GDM1 (cell line): ENCODE data around the gene PKP4.
"Not testable (repeated sequence)": the region's sequence is repeated elsewhere in the genome, so short reads cannot be mapped to it uniquely, and the experiment has no call there.

Experiments
- DNase-seq: peaks from one replicate; lab custom pipeline; 2025; lab: John Stamatoyannopoulos, UW

The PKP4 gene

DNA sequence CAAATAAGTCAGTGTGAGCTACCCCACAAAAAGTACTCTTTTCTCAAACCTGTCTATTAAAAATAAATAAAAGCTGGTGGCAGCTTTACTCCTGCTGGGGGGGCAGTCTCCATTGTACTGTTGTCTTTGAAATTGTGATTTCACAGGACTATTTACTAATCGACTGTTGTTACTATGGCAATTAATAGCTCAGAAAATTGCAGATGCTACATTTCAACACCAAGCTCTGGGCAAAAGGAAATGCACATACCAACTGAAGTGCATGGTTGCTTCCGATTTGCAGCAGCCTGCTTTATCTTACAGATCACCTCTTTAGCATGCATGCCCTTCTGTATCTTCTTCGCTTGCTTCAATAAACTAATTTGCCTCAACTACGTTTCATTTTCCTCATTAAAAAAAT, 220.8 kb downstream of the PKP4 start:
- DNase-seq = no peak

DNA sequence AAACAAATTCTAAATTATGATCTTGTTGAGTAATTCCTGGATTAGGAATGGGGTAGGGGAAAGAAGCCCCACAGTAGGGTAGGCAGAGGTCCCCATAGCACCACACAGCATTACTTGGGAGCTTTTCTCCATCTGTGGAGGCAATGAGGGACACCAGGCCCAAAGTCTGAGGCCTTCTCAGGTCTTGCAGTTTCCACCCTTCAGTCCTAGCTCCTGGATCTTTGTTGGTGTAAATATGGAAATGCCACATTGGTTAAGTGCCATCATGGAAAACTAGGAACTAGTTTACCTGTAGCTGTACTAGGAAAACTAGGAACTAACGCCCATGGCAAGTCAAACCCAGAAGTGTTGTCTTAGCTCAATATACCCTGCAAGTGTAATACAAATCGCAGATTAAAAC, 225.1 kb downstream of the PKP4 start:
- no peak for DNase-seq

DNA sequence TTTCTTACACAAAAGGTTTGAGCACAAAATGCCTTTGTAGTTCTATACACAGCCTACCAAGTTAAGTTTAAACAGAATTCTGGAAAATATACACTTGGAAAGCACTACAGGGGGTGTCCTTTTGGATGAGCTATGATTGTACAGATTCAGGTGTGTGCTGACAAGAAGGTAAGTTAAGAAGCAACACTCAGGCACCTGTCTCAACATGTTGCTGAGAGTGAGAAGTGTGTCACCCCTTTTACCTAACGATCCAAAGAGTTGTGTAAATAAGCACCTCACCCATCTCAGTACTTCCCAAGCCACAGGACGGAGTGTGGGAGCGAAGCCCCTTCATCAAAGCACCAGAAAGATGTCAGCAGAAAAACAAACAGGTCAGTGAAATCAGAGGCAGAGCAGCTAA, 228.9 kb downstream of the PKP4 start:
- DNase-seq = no peak

DNA sequence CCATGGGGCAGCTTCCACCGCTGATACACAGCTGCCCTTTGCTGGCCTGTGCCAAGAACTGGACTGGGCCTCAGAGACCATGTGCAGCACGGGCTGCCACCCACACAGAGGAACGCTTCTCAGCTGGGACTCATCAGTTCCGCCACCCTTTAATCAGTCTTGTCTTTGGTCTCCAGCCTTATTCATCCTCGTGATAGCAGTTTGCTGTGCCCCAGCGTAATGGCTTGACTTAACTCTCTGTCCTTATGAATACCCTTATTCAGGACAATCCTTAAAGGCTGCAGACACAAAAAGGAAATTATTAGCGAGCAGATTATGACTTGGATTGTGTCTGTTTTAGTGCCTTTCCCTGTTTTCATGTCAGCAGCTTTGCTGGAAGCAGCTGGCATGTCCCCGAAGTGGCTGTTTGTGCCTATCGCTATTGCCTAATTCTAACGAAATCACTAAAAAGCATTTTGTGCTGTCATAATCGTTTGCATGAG, 229.5 kb downstream of the PKP4 start:
- no peak for DNase-seq

DNA sequence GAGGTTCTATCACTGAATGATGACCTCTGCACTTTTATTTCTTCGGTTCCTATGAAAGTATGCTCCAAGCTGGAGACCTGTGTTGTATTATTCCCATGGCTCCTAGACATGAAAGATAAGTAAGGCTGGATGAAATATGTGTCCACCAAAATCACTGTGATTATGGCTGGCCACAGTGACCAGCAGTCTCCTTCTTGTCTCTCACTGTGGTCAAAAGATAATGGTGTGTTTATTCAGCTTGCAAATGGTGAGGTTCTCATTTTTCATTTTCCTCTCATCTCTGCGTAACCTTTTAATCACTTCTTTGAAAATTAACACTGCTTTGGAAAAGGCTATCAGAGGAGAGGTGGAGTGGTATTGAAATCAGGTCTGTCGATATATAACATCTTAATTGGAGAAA, 230.6 kb downstream of the PKP4 start:
- no peak for DNase-seq

GRCh38 chr2:158688721-158689120, 232.0 kb downstream of the PKP4 start:
- no peak for DNase-seq

GRCh38 chr2:158689391-158689790, 232.6 kb downstream of the PKP4 start:
- no peak for DNase-seq

DNA sequence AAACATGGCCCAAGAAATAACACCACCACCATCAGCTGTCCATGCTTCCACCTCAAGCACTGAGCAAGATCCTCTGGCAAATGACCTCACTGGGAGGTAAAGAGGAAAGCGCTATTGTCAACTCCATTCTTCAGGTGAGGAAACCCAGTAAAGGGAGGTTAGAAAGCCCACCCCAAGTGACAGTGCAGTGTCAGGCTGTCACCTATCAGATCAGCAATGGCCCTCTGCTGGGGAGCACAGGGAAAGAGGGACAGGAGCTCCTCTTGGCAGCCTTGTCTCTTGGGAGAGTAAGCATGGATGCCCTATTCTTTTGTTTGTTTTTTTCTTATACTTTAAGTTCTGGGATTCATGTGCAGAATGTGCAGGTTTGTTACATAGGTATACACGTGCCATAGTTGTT, 234.1 kb downstream of the PKP4 start:
- DNase-seq = no peak

DNA sequence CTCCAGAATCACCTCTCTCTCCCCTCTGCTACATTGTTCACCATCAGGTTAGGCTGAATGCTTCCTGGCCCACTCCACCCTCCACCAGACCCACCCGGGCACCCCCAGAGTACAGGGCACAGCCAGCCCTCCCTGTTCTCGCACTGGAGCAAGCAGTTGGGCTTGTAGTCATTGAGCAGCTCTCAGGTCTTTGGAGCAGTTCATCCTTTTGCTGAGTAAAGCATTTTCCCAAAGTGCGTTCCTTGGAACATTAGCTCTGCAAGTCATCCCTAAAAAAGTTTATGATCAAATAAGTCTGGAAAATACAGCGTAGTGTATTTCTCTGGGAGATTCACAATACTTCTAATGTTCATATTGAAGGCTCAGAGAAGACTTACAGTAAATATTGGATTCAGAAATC, 234.9 kb downstream of the PKP4 start:
- no peak for DNase-seq

DNA sequence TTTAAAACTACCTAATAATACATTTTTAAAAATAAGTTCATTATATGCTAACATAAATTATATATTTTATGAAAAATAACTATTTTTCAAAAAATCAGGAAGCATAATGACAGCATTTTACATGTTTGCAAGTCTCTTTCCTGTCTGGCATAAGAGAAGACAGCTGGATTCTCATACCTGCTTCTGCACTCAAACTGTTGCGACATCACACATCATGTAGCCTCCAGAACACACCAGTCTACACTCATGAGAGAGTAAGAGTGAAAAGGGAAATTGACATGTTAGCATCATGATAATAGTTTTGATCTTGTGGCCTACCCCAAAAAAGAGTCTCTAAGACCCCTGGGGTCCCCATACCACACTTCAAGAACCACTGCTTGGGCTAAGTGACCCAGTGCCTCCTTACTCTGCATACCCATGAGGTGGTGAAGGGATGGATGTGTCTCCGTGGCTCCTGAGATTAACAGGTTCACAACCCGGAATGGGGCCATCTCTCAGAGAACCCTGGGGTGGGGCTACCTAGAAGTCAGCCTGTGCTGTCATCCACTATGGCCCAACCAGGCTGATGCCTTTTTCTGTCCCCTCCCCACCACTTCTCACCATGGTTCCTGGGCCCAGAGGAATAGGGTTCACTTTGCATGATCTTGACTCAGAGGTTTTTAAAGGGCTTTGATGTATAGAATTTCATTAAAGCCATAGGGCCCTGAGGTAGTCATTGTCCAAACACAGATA, 235.8 kb downstream of the PKP4 start:
- no peak for DNase-seq

- no peak for DNase-seq
Measured at GRCh38 chr2:158693476-158693875, 236.7 kb downstream of the PKP4 start.

- DNase-seq = no peak
Measured at GRCh38 chr2:158695305-158695704, 238.6 kb downstream of the PKP4 start.

GRCh38 chr2:158695744-158696143, 239.0 kb downstream of the PKP4 start:
- not testable (repeated sequence) for DNase-seq

DNA sequence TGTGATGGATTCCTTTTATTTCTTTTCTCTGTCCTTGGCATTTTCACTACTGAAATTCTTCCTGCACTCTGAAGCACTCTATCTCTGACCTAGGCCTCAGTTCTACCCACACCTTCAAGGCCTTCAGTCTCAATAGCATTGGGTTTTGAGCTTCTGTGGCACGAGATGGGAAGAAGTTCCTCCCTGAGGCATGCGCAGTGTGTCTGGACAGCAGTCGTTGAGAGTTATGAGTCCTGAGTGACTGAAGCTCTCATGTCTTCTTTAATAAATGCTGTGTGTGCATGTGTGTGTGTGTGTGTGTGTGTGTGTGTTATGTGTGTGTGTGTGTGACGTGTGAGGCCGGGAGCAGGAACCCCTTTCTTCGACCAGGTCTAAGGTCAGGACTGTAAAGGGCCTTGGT, 242.6 kb downstream of the PKP4 start:
- DNase-seq = no peak

DNA sequence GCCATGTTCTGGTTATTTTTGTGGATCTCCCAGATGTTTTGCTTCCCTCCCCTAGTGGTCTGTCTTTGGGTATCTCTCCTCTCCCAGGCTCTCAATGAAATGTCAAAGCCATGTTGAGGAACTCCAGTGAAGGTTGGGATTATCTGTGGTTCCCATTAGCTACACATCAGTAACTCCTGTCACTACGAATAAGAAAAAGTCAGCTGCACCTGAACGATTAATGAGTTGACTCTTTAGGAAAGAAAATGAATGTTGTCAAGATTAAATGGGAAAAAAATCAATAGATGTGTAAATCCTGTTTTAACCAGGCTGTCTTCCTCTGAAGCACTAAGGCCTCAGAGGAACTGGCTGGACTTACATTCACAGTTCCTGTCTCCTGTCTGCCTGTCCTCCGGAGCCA, 244.3 kb downstream of the PKP4 start:
- DNase-seq = no peak

- DNase-seq = no peak
Measured at GRCh38 chr2:158702740-158703139, 246.0 kb downstream of the PKP4 start.

GRCh38 chr2:158704724-158705465, 248.1 kb downstream of the PKP4 start:
- DNase-seq = not testable (repeated sequence)

DNA sequence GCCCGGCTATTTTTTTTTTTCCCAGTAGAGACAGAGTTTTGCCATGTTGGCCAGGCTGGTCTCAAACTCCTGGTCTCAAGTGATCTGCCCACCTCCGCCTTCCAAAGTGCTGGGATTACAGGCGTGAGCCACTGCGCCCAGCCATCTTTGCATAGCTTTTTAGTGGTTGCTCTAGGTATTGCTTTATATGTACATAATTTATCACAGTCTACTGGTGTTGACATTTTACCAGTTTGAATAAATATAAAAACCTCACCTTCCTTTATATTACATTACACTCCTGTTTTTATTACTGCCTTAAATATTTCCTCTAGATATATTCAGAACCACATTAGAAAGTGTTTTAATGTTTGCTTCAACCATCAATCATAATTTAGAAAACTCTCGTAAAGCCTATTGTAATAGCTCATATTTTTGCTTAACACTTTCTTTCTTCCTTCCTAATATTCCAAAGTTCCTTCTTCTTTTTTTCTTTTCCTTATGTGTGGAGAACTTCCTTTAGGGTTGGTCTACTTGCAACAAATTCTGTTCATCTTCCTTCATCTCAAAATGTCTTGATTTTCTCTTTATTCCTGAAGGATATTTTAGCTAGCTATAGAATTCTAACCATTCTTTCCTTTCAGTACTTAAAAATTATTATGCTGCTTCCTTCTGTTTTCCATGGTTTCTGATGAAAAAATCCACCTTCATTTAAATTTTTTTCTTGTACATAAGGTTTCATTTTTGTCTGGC, 256.2 kb downstream of the PKP4 start:
- no peak for DNase-seq

GRCh38 chr2:158713523-158714138, 256.9 kb downstream of the PKP4 start:
- DNase-seq = no peak

DNA sequence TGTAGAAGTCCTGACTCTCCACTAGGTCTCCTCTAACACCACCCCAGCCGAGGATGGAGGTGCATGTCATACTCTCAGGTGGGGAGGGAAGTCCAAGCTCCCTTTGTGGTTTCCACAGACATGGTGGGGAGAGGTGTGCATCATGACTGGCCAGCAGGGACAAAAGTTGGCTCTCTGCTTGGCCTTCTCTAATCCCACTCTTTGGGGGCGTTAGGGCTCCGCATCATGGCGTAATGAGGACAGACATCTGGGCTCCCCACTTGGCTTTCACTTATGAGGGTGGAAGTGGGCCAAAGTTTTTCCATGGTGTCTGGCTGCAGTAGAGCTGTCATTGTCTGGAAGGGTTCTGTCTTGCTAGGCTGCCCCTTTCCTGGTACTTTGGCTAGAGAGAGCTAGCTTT, 257.7 kb downstream of the PKP4 start:
- DNase-seq = no peak

GRCh38 chr2:158715357-158715756, 258.6 kb downstream of the PKP4 start:
- no peak for DNase-seq

- no peak for DNase-seq
Measured at GRCh38 chr2:158716121-158716791, 259.5 kb downstream of the PKP4 start.
